Endothelial cell of umbilical vein (primary cell): Measurements from ENCODE around the gene CD2AP. TPM values are rescaled to one million over a fixed set of nuclear protein-coding genes. Genes with fewer than 3 reads are reported as not detected.

Source experiments
- BruUV-seq: library from RNA; stranded (reverse); fragments of 400-500 nt; replicated peaks from 2 replicates; lab custom pipeline; 2021; lab: Mats Ljungman, UMichigan
- CTCF ChIA-PET: fragments of 300-600, 350-600 bp; sonication (Branson Sonifier 250); formaldehyde crosslinking; loops from one replicate; lab custom pipeline; 2021; ENCODE audit warnings: antibody characterized with exemption, inconsistent platforms; lab: Charles Lee
- POLR2A ChIA-PET: fragments of 300-600, 350-600 bp; sonication (Branson Sonifier 250); formaldehyde crosslinking; loops from one replicate; lab custom pipeline; 2021; ENCODE audit warnings: antibody characterized with exemption, inconsistent platforms; lab: Charles Lee
- DNase-seq: peaks from one replicate; pipeline ENCODE4 v3.0.0-alpha.2; 2011; ENCODE audit warnings: low read depth, low spot score
- FAIRE-seq: peaks from 2 replicates; lab custom pipeline; 2011; peaks lifted over from hg19 to GRCh38; lab: Jason Lieb, UNC
- H2AFZ ChIP-seq: 2 replicates; pipeline ENCODE4 v1.6.0; 2012; ENCODE audit warnings: low read depth, low read length, control low read depth, inconsistent platforms
- H3K27ac ChIP-seq: 2 replicates; pipeline ENCODE4 v1.5.1; 2011; ENCODE audit warnings: low read depth, mild to moderate bottlenecking, control low read depth, low read length, moderate library complexity; ENCODE audit not compliant: insufficient read depth
- H3K27me3 ChIP-seq, 2 experiments: 2 replicates each; pipeline versions ENCODE4 v1.6.0 to v1.6.1; 2011; ENCODE audit warnings: low read length in 2 of 2, mixed read lengths in 1 of 2; ENCODE audit not compliant: control insufficient read depth in 2 of 2, insufficient read depth in 2 of 2
- H3K36me3 ChIP-seq, 2 experiments: 2 replicates in 1 of 2; 3 replicates in 1 of 2; pipeline ENCODE4 v1.5.1; 2011; ENCODE audit warnings: low read length in 2 of 2, mild to moderate bottlenecking in 1 of 2, moderate library complexity in 1 of 2; ENCODE audit not compliant: control insufficient read depth in 2 of 2, insufficient read depth in 2 of 2; ENCODE audit errors: extremely low read depth in 1 of 2
- H3K4me1 ChIP-seq: 3 replicates; pipeline ENCODE4 v1.5.1; 2011; ENCODE audit warnings: mild to moderate bottlenecking, low read length; ENCODE audit not compliant: control insufficient read depth, insufficient read depth; ENCODE audit errors: extremely low read depth
- H3K4me2 ChIP-seq: 2 replicates; pipeline ENCODE4 v1.6.1; 2011; ENCODE audit warnings: low read length, control low read depth, mixed read lengths; ENCODE audit not compliant: insufficient read depth
- H3K4me3 ChIP-seq, 3 experiments: fragments of 200-600 bp in 1 of 3; sonication (generic), shearing (Covaris generic) in 1 of 3; replicated peaks in 1 of 3; 2 replicates each; pipeline ENCODE4 v1.5.1; 2011 to 2016; ENCODE audit warnings: control low read depth in 3 of 3, low read length in 3 of 3, mild to moderate bottlenecking in 2 of 3, inconsistent platforms in 1 of 3, low read depth in 1 of 3, moderate library complexity in 1 of 3; ENCODE audit not compliant: insufficient read depth in 1 of 3
- H3K79me2 ChIP-seq: 2 replicates; pipeline ENCODE4 v1.6.0; 2012; ENCODE audit warnings: low read length, inconsistent platforms; ENCODE audit not compliant: control insufficient read depth, insufficient read depth
- H3K9ac ChIP-seq: replicated peaks from 2 replicates; pipeline ENCODE3; 2011; ENCODE audit warnings: low read length, control low read depth; ENCODE audit not compliant: insufficient read depth; ENCODE audit errors: extremely low read depth
- H3K9me1 ChIP-seq: replicated peaks from 3 replicates; pipeline ENCODE4 v1.6.0; 2011; ENCODE audit warnings: mild to moderate bottlenecking, low read length; ENCODE audit not compliant: control insufficient read depth, insufficient read depth; ENCODE audit errors: extremely low read depth
- H3K9me3 ChIP-seq: replicated peaks from 2 replicates; pipeline ENCODE4 v1.5.1; 2012; ENCODE audit warnings: low read length, inconsistent platforms; ENCODE audit not compliant: control insufficient read depth, insufficient read depth
- H4K20me1 ChIP-seq: replicated peaks from 2 replicates; pipeline ENCODE3; 2011; ENCODE audit warnings: mild to moderate bottlenecking, low read length; ENCODE audit not compliant: control insufficient read depth, insufficient read depth; ENCODE audit errors: extremely low read depth
- EZH2 ChIP-seq: IDR thresholded peaks from 2 replicates; pipeline ENCODE4 v1.6.1; 2012; ENCODE audit warnings: borderline replicate concordance, low read depth, mild to moderate bottlenecking, moderate library complexity, low read length, inconsistent platforms; ENCODE audit not compliant: severe bottlenecking
- FOS ChIP-seq: IDR thresholded peaks from 2 replicates; pipeline ENCODE4 v1.6.1; 2011; ENCODE audit warnings: mild to moderate bottlenecking, low read length, moderate library complexity, borderline replicate concordance; ENCODE audit not compliant: insufficient read depth
- GATA2 ChIP-seq: IDR thresholded peaks from 2 replicates; pipeline ENCODE4 v1.7.0; 2011; ENCODE audit warnings: low read depth, mild to moderate bottlenecking, moderate library complexity, mixed read lengths, low read length; ENCODE audit not compliant: insufficient read length, insufficient read depth
- JUN ChIP-seq: IDR thresholded peaks from 2 replicates; pipeline ENCODE4 v1.6.1; 2011; ENCODE audit warnings: borderline replicate concordance, low read depth; ENCODE audit not compliant: insufficient read length, insufficient read depth
- MYC ChIP-seq: IDR thresholded peaks from one replicate; pipeline ENCODE4 v1.6.1; 2011; ENCODE audit warnings: mild to moderate bottlenecking, low read depth, low read length
- POLR2A ChIP-seq: IDR thresholded peaks from 2 replicates; pipeline ENCODE4 v1.6.1; 2012; ENCODE audit warnings: low read depth, mild to moderate bottlenecking, control low read depth, low read length
- POLR2AphosphoS5 ChIP-seq: IDR thresholded peaks from 2 replicates; pipeline ENCODE4 v1.6.1; 2012; ENCODE audit warnings: low read depth, mild to moderate bottlenecking, control low read depth, low read length, moderate library complexity; ENCODE audit not compliant: insufficient read depth
- dilution Hi-C: fragments of 300-500 bp; cut with MboI; formaldehyde crosslinking; loops from one replicate; pipeline ENCODE4 v1.15.0; 2019; ENCODE audit warnings: low sequenced_read_pairs; ENCODE audit not compliant: extremely low pct_ligation_motif_present
- intact Hi-C: fragments of 100-400 bp; cut with micrococcal nuclease; formaldehyde crosslinking; loops from one replicate; pipeline ENCODE4 v1.10.0; 2022
- polyA plus RNA-seq, 4 experiments: library from polyadenylated mRNA; depleted of rRNA in 3 of 4; stranded (reverse) in 3 of 4; unstranded in 1 of 4; fragments of >200 nt; gene quantifications; 2 replicates each; pipeline versions ENCODE4 v1.2.1 to v1.2.3, GENCODE V29; 2011 to 2012; ENCODE audit warnings: missing spikeins in 1 of 4
- total RNA-seq: library from RNA; stranded (reverse); gene quantifications from 2 replicates; pipeline ENCODE4 v1.2.3, GENCODE V29; 2021
- TF ChIP-seq, protein P1 (sequence below): IDR thresholded peaks from 2 replicates; pipeline ENCODE4 v1.6.1; 2011; ENCODE audit not compliant: insufficient read depth, insufficient read length
- TF ChIP-seq, protein P2 (sequence below), 2 donors: IDR thresholded peaks; 1 replicate in 1 of 2; 2 replicates in 1 of 2; pipeline ENCODE4 v1.5.1; 2011; ENCODE audit warnings: low read length in 2 of 2, mild to moderate bottlenecking in 2 of 2, moderate library complexity in 2 of 2, control low read depth in 1 of 2, inconsistent platforms in 1 of 2, low read depth in 1 of 2; ENCODE audit not compliant: insufficient read depth in 1 of 2; ENCODE audit errors: extremely low read depth in 1 of 2

CD2AP gene
- total and polyA plus RNA-seq, 2 donors (not counting 3 experiments of a cell fraction or from before 2014, with no cell fraction given): 4.2 to 39.8 TPM

DNA sequence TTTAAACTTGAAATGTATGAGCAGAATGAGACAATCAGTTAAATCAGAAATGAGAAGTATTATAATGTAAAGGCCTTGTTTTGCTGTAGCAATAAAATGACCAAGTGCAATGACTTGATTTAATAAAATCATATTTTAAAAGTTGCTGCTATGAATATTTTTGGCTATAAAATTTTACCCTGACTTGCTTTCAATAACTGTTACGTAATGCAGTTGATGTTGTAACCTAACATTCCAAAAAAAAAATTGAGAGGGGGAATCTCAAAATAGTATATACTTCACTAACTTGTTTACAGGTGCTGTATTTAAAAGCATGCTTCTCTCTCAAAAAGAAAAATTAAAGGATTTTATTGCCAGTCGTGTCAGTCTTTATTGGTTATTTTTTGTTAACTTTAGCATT is 149.2 kb downstream of the CD2AP start:
- H3K9ac ChIP-seq: no peak overlapping the region
- TF ChIP-seq GATA2: no peak
- no peak for TF ChIP-seq POLR2A
- no peak for TF ChIP-seq EZH2
- no peak for TF ChIP-seq JUN
- TF ChIP-seq, protein P1, sequence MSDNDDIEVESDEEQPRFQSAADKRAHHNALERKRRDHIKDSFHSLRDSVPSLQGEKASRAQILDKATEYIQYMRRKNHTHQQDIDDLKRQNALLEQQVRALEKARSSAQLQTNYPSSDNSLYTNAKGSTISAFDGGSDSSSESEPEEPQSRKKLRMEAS: no peak
- TF ChIP-seq POLR2AphosphoS5: no peak
- TF ChIP-seq MYC: no peak
- no peak for TF ChIP-seq FOS
- TF ChIP-seq, protein P2, sequence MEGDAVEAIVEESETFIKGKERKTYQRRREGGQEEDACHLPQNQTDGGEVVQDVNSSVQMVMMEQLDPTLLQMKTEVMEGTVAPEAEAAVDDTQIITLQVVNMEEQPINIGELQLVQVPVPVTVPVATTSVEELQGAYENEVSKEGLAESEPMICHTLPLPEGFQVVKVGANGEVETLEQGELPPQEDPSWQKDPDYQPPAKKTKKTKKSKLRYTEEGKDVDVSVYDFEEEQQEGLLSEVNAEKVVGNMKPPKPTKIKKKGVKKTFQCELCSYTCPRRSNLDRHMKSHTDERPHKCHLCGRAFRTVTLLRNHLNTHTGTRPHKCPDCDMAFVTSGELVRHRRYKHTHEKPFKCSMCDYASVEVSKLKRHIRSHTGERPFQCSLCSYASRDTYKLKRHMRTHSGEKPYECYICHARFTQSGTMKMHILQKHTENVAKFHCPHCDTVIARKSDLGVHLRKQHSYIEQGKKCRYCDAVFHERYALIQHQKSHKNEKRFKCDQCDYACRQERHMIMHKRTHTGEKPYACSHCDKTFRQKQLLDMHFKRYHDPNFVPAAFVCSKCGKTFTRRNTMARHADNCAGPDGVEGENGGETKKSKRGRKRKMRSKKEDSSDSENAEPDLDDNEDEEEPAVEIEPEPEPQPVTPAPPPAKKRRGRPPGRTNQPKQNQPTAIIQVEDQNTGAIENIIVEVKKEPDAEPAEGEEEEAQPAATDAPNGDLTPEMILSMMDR (IDR thresholded peaks at IDR 0.05; ENCODE audit: extremely low read depth in 1 of 2, insufficient read depth in 1 of 2, low read depth in 1 of 2, low read length in 2 of 2): no peak
- H3K9me3 ChIP-seq: no peaks in the 10 kb centered on the region
- dilution Hi-C loops (no loop called here), intact Hi-C loops (no loop called here)
- ChIA-PET POLR2A (no interaction called here), CTCF (no interaction called here)
- no peaks in the 10 kb centered on the region for H4K20me1 ChIP-seq
- H3K9me1 ChIP-seq: no peaks in the 10 kb centered on the region
- no peak overlapping the region for H3K27ac ChIP-seq
- DNase-seq (no peak), FAIRE-seq (no peak)
- H3K4me2 ChIP-seq: no peak overlapping the region
- H3K4me1 ChIP-seq: no peaks in the 10 kb centered on the region
- no peak overlapping the region for H2AFZ ChIP-seq
- no TSS peak for BruUV-seq
- no peaks in the 10 kb centered on the region for H3K27me3 ChIP-seq
- peaks cover 0 to 4% of the 10 kb centered on the region in 2 experiments for H3K36me3 ChIP-seq
- H3K79me2 ChIP-seq: no peaks in the 10 kb centered on the region
- no peak overlapping the region for H3K4me3 ChIP-seq
